Measurements from ENCODE around the gene LSM10.

DNA sequence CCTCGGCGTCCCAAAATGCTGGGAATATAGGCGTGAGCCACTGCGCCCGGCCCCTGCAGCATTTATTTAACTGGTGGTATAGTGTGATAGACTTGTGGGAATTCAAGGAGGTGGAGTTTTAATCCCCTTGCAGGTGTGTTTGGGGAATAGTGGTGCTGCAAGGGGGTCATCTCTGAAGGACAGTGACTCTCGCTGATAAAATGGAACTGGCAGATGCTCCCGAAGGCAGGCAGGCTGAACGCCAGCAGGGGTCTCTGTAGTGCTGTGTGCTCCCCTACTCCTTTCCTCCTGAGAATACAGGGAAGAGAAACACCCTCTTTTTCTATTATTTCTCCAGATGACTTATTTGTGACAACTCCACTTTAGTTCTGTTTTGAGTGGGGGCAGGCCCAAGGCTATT is 48.6 kb upstream of the LSM10 start:
- TF ChIP-seq, protein P1, sequence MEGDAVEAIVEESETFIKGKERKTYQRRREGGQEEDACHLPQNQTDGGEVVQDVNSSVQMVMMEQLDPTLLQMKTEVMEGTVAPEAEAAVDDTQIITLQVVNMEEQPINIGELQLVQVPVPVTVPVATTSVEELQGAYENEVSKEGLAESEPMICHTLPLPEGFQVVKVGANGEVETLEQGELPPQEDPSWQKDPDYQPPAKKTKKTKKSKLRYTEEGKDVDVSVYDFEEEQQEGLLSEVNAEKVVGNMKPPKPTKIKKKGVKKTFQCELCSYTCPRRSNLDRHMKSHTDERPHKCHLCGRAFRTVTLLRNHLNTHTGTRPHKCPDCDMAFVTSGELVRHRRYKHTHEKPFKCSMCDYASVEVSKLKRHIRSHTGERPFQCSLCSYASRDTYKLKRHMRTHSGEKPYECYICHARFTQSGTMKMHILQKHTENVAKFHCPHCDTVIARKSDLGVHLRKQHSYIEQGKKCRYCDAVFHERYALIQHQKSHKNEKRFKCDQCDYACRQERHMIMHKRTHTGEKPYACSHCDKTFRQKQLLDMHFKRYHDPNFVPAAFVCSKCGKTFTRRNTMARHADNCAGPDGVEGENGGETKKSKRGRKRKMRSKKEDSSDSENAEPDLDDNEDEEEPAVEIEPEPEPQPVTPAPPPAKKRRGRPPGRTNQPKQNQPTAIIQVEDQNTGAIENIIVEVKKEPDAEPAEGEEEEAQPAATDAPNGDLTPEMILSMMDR (conservative IDR thresholded peaks at IDR 0.05 in 1 of 2, IDR thresholded peaks at IDR 0.05 in 1 of 2; ENCODE audit: low read depth in 1 of 2, low read length in 2 of 2), result peak in 1 of 2 donors; percentile 9
- no peak for TF ChIP-seq EZH2 (IDR thresholded peaks at IDR 0.05; ENCODE audit: low read length, missing control alignments)
